ENCODE data around the gene STPG1.

STPG1 gene

DNA sequence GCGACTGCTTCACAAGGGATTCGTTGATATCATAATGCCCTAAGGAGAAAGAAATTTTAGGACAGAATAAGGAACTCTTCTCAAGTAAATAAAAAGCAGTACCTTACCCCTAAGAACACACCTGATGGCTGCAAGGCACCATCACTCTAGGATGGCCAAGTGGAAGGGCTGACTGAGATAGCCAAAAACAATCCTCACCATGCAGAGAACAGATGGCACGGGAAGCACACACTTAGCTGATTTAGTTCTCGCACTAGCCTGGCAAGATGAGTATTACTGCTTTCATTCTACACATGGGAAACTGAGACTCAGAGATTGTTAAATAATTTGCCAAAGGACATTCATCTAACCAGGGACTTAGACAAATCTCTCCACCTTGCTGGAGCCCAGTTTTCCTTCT is 43.8 kb downstream of the STPG1 start:
- no peak for DNase-seq

DNA sequence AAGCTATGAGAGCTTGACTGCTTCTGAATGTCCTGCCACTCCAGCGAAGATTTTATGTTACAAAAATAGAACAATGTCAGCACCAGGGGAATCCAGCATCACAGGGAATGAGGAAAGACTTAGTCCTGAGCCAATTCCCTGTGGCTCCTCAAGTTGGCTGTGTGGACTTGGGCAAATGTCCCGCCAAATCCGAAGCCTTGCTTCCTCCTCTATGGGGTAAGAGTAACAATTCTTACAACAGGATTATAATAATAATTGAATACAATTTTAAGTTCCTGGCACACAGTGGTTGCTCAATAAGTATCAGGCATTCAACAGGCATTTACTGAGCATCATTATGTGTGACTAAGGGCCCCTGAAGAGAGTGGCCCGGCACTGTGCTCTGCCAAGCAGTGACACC is 44.4 kb downstream of the STPG1 start:
- DNase-seq: no peak

DNA sequence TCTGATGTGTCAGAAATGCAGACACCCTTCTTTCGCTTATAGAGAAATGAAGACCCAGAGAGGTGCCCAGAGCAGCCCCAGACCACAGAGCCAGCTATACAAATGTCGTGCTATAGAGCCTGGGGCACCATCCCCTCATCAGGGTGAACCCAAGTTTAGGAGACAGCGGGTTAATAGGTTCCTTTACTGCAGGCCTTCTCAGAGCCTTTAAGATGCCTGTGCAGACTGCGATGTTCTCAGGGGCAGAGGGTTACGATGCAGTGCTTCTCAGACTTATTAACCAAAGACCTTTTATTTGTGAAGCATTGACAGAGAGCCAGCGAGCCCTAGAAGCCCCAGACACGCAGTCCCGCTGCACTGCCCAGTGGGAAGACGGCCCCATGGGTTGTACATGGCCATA is 46.9 kb downstream of the STPG1 start:
- DNase-seq: no peak

DNA sequence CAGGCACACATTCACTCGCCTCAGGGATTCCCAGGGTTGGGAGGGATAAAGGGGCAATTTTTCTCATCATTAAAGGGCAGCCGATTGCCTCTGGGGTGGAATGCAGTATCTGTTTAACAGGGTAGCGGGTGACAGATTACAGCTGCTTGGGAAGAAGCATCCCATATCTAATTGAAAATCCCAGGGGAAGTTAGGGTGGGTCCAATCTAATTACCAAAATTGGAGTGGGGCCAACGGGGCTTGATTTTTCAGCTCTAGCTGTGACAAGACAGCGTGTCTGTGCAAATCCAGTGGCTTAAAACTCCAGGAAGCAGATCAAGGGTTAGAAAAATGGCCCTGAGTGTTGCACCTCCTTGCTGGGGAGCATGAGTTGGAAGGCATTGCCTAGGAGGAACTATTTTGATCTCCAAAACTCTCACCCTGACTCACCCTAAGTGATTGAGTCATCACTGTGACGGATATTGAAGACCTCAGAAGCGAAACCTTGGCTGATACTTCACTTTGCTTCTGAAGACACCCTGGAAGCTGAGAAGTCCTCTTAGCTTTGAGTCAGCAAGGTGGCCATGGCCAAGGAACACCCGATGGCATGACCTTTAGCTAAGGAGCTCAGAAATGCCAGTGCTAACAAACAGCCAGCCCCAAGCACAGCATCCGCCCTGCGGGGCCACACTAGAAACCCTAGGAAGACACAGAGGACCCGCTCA is 48.5 kb downstream of the STPG1 start:
- DNase-seq: no peak

DNA sequence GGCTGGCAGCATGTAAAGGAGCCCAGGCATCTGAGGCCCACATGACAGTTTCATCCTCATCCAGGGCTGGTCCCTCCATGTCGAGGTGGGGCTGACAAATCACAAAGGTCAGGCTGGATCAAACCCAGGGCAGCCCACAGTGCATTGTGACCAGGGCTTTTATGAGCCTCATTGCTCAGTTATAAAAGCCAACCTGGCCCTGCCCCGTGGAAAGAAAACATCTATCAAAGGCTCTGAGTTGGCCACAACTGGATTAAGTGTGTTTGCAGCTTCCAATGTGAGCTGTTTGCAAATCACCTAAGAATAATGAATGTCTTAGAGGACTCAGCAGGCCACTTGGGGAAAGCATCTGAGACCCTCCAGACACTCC is 49.0 kb downstream of the STPG1 start:
- DNase-seq: no peak

DNA sequence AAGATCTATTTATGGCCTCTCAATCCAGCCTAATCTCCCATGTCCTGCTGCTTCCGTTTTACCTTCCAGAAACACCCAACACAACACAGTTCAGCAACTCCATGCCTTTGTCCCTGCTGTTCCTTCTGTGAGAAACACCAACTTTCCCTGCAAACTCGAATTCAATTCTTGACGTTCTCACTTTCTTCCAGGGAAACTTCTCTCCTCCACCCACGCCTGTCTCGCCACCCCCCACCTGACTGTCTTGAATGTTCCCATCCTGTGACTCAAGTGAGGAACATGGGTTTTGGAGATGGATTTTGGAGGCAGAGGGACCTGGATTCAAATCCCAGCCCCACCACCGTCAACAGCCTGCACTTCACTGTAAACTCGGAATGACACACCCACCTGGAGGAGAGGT is 49.6 kb downstream of the STPG1 start:
- DNase-seq: no peak

DNA sequence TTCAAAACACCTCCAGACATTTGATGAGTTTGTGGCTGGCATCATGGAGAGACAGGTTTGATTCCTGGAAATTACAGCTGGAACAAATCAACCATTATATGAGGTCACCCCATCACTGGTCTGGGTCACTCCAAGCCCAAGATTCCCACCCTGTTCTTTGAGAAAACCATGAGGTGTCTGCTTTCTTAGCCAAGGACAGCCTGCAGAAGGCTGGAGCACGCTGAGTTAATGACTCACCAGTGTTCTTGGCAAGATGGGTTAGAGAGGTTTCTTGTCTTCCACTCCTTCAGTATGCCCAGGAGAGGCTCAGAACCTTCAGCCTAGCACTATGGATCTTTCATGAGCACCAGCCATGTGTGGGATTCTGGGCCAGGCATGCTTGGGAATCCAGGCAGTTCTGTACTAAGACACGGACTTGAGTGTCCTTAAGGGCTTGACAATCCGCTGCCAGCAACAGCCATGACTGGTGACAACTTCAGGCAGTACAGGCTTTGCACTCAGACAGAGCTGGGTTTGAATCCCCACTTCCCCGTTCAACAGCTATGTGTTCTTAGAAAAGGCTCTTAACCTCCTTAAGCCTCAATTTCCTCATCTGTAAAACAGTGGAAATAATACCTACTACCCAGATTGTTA is 50.5 kb downstream of the STPG1 start:
- DNase-seq: no peak

DNA sequence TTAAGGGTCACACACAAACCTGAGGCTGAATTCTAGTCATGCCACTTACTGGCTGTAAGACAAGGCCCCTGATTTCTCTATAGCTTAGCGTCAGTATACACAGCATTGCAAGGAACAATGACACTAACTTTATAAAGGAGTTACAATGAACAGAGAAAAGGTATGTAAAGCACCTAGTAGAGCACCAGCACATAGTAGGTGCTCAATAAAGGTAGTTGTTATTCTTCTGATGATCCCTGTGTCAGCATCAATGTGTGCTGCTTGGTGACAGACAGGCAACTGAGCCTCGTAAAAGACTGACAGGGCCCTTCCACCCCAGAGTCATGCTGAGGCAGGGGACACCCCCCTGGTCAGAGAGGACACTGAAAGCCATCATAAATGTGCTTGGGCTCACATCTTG is 51.2 kb downstream of the STPG1 start:
- no peak for DNase-seq

DNA sequence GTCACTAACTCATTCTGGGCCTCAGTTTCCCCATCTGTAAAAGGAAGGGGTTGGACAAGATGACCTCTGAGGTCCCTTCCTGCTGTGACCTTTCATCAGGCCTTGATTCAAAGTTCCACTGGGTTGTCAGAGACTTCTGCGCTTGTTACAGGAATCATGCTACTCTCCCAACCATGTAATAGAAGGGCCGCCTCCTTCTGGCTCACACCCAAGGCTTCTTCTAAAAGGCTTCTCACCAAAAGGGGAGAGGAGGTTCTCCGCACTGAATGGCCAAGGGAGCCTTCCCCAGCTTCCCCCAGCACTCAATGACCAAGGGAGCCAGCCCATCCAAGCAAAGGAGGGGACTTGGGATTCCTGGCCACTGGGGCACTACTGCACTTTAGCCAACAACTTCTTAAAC is 51.8 kb downstream of the STPG1 start:
- DNase-seq: no peak

DNA sequence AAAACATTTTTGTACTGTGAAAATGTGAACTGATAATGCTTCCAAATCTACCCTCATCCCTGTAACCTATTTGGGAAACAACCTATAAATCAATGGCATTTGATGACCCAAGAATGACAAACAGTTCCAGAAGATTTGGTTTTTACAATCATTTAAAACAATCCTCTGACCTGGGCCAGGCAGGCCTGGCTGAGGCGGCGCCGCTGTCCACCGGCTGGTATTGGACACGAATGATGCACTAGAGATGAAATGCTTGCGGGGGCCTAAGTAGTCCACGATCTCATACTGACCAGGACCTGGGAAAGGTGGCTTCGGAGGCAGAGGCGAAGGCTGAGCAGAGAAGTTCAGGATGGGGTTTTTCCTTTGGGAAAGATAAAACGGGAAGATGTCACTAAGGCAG is 52.9 kb downstream of the STPG1 start:
- no peak for DNase-seq

DNA sequence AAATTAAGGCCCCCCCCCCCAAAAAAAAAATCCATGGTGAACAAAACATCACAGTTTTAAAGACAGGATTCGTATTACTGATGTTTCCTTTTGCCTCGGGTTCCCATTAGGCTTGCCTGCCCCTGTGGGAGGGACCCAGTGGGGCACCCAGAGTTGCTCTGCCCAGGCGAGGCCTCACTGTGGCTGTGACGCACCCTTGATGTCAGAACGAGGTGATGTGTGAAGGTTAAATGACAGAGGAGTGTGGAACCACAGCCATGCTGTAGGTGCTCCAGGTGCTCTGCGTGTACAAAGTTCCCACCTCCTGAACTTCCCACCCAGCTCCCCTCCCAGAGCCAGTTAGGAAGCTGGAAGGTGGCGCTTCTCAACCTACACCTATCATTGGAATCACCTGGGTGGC is 56.5 kb downstream of the STPG1 start:
- no peak for DNase-seq

DNA sequence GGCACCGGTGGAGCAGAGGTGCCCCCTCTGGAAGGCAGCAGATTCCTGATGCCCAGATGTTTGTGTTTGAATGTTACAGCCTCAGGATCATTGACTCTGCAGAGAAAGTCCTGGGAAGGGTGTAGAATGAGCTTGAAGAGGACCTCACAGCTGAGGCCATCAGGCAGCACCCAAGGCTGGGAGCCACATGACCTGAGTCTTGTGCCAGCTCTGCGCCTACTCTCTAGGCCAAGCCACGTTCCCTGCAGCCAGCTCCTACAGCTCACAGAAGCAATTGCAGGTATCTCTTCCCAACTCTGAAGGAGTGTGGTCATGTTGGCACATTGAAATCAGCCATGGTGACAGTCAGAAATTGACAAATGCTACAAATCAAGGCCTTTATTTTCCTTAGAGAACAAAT is 58.1 kb downstream of the STPG1 start:
- DNase-seq: no peak

DNA sequence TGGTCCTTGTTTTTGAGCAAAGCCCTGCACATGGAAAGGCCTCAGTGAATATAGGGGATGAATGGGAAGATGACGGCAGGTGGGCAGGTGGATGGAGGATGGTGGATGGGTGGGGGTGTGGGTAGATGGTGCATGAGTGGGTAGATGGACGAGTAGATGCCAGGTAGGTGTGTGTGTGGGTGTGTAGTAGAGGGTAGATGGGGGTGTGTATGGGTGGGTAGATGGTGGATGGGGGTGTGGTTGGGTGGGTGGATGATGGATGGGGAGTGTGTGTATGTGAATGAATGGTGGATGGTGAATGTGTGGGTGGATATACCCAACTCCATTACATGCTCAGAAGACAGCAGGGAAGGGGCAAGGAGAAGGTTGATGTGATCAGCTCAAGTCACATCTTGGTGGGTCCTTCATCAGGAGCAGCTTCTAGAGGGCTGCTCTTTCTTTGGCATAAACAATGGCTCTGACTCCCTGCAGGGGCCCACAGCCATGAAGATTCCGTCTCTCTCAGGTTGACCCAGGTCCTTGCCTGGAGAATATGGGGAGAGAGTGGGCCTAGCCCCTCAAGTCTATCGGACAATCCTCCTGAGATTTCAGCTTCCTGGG is 60.2 kb downstream of the STPG1 start:
- no peak for DNase-seq

DNA sequence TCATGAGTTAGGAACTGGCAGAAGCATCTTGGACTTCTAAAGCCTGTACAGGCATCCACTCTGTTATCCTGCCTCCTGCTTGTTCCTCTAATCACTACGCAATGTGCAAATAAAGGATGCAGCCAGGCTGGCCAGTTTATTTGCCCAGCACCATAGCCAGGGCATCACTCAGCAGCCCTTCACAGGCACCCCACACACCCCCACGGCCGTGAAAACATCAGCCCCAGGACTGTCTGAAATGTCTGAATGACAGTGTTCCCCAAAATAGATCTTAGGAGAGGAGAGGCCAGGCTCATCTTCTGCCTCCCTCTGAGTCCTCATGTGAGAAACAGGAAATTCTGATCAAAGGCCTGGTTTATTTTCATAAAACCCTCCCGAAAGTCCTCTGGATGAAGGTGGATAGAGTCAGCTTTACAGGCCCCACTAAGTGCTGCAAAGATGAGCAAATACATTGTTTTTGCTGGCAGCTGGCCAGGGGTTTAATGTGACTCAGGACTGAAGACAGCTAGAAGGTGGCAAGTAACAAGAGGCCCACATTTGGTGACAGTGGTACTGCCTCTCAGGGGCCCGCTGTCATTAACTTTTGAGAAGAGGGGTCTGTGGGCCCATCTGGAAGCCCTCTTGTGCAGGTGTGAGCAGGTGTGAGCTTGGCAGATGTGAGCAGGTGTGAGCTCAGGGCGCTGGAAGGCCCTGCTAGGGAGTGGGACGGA is 61.5 kb downstream of the STPG1 start:
- DNase-seq: peak; percentile 13

DNA sequence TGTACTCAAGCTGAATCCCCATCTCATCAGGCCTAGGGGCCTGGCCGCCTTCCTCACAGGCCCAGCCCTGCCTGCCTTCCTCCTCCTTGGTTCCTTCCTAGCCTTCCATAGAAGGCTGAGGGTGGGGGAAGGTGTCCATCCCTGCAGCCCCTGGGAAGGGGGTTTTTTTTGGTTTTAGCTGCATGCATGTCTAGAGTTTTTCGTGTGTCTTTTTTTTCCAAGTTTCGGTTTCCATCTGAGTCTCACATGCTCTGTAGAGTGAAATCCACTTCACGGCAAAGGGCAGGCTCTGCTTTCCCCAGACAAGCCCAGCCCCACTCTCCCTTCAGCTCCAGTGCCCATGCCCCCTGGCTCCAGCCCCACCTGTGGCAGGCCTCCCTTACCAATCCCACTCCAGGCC is 62.3 kb downstream of the STPG1 start:
- DNase-seq: no peak

DNA sequence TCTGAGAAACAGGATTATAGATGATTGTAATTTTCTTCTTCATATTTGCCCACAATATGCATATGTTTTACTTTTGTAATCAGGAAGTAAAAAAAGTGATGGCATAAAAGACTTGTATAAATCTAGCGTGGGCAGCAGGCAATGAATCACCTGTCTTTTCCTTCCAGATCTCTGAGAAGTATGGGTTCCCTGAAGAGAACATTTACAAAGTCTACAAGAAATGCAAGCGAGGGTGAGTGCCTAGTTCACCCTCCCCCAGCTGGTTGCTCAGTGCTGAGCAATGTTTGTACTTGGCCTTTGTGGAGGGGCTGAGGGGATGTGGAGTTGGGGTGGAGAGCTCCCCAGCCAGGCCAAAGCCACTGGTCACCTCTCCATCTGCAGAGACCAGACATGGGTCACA is 63.7 kb downstream of the STPG1 start:
- DNase-seq: no peak

DNA sequence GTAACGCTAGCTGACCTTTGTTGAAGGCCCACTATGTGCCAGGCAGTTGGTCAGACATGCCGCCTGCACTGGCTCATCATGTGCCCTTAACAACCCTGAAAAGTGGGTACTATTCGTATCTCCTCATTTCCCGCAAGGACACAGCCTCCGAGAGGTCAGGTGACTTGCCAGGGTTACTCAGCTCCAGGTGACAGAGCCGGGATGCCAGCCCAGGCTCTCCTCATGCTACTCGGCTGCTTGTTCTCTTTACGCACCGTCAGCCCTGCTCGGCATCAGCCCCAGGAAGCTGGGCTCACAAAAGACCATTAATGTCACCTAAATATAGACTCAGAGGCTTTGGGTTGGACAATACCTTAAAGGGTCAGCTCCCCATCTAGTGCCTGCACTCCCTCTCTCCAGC is 65.4 kb downstream of the STPG1 start:
- no peak for DNase-seq

DNA sequence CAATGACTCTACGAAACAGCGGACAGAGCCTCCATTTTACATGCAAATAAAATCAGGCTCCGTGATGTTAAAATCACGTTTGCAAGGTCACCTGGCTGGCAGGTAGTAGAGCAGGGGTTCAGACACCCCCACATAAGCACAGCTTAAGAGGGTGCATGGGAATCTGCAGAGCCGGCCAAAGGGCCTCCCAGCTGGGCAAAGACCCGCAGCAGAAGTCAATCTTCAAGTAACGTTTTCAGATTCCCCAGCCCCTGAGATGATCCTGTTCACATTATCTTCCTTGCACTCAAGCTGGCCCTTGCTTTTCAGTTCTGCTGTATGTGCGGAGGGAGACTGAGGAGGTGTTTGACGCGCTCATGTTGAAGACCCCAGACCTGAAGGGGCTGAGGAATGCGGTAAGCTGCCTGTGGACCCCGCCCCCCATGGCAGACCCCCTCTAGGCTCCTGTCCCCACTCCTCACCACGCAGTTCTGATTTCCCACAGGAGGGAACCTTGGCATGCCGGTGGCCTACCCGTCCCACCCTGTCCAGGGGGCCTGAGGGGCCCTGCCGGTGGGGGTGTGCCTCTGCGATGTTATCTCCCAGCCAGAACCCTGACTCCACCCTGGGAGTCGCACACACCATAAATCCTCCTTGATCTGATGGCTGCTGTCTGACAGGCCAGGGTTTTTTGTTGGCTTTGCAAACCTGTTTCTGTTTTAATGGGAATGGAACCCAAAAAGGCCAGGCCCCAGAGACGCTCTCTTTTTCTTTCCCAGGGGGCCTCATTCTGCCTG is 66.2 kb downstream of the STPG1 start:
- DNase-seq: no peak

DNA sequence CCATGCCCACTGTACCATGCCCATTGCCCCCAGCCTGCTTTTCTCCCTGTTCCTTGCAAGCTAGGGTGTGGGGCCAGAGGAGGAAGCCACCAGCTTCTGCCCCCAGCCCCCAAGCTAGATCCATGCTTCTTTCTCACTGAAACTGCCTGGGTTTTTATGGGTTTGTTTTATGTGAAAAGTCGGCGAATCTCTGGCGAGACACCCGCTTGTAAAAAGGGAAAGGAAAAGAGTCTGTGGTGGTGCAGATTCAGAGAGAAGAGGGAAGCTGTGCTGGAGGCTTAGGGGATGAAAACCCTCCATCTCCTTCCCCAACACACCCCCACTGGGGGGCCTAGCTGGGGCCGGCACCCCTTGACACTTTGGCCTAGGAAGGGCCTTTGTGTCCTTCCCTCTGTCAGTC is 68.2 kb downstream of the STPG1 start:
- DNase-seq: no peak

DNA sequence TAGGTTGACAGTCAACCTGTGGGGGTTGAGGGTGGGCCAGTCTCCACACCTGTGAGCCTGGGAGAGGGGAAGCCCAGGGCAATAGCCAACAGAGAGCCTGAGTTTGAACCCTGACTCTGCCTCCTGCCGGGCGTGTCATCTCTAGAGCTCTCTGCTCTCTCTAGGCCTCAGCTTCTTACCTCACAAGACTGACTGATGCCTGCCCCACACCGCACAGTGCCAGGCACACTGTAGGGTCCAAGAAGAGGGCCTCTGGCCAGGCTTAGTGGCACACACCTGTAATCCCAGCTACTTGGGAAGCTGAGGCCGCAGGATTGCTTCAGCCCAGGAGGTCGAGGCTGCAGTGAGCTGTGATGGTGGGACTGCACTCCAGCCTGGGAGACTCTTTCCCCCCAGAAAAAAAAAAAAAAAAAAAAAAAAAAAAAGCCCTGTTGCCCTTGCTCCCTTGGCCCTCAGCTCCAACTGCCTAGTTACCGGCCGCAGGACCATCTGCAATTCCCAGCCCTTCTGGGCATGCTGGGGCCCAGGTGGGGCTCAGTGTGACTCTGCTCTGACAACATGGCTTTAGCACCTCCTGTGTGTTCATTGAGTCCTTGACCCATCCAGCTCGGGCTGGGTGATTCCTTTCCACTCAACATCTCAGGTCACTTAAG is 69.4 kb downstream of the STPG1 start:
- DNase-seq: no peak

DNA sequence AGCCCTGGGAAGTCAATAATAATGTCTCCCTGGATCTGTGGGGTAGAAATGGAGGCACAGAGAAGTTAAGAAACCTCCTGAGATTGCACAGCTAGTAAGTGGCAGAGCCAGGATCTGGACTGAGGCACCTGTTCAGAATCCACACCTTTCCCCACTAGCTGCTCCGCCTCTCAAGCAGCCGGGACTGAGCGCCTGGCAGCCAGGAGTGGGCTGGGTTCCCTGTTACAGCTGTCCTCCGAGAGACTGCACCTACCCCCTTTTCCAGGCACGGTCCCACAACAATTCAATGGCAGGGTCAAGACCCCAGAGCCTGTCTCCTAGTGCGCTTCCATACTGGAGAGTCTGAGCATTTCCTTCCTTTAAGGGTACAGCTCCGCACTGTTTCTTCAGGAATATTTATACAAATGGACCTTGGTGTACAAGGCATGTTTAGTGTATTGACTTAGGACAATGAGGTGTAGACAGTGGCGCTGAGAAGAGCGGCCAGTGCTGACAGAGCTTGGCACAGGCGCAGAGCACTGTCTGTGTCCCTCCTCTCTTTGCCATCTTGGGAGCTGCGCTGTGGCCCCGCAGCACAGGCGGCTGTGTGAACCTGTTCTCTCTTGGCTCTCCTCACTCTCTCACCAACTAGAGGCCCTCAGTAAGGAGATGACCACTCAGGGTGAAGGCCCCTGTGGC is 70.0 kb downstream of the STPG1 start:
- DNase-seq: no peak

DNA sequence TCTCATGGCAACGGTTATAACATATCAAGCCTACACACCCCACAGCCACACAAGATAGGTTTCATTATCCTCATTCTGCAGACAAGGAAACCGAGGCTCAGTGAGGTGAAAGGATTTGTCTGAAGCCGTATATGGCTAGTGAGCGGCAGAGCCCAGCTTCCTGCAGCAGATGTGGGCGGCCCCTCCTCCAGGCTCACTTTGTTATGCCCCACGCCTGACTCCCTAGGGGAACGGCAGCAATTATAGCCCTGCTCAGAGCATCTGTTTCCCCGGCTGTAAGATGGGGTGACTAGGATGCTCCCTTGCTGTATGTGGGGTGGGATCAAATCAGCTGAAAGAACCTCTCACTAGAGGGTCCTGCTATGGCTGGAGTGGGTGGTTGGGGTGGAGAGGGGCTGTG is 72.3 kb downstream of the STPG1 start:
- no peak for DNase-seq

Measured in stimulated activated naive CD4-positive, alpha-beta T cell treated with Interleukin-2 at 50 U/mL for 16 hours (primary cell).